ENCODE data around the gene CMSS1.

Gene CMSS1

DNA sequence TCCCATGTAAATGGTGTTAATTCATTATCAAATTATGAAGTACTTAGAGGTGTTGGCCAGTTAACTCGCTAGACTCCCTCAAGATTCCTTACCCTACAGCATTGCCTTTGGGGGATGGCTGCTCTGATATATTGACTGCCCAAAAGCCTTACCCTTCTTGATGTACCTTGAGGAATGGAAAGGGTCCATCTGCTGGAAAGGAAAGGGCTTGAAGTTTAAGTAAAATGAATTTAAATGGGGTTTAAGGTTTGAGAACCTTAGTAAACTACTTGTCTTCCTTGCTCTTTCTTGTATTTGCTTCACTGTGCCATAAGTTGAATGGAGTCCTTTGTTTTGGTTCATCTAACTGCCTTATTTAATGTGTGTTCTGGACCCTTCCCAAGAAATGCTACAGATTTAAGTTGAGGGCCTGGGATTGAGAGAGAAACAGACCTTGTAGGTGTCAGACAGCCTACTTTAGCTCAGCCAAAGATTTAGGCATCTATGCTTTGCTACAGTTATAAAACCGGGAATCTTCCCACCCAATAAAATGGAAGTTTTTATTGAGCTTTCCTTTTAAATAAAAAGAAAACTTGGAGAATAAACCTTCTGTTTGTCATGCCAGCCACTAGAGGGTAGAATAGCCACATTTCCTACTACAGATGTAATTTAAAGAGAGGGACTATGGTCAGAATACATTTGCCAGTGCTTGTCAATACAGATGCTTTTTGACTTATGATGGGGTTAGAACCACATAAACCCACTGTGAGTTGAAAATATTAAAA, 25.3 kb downstream of the CMSS1 start:
- Histone ChIP-seq H3K36me3 (ENCODE audit: control insufficient read depth, insufficient read depth, low read length) (no peaks in the 10 kb centered on the region), H3K27ac (peak overlapping the region; percentile 77), H3K9me3 (ENCODE audit: control insufficient read depth, low read length) (no peaks in the 10 kb centered on the region), H3K4me1 (peaks cover 22% of the 10 kb centered on the region), H3K27me3 (ENCODE audit: control insufficient read depth, insufficient read depth, low read length) (no peaks in the 10 kb centered on the region), H2AFZ (peak overlapping the region; percentile 80), H3K4me2 (ENCODE audit: low read length) (peak overlapping the region; percentile 28), H3K4me3 (ENCODE audit: low read depth, low read length) (no peak overlapping the region), H3K79me2 (no peaks in the 10 kb centered on the region), H3K9ac (no peak overlapping the region)
- TF ChIP-seq, protein P1, sequence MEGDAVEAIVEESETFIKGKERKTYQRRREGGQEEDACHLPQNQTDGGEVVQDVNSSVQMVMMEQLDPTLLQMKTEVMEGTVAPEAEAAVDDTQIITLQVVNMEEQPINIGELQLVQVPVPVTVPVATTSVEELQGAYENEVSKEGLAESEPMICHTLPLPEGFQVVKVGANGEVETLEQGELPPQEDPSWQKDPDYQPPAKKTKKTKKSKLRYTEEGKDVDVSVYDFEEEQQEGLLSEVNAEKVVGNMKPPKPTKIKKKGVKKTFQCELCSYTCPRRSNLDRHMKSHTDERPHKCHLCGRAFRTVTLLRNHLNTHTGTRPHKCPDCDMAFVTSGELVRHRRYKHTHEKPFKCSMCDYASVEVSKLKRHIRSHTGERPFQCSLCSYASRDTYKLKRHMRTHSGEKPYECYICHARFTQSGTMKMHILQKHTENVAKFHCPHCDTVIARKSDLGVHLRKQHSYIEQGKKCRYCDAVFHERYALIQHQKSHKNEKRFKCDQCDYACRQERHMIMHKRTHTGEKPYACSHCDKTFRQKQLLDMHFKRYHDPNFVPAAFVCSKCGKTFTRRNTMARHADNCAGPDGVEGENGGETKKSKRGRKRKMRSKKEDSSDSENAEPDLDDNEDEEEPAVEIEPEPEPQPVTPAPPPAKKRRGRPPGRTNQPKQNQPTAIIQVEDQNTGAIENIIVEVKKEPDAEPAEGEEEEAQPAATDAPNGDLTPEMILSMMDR (IDR thresholded peaks at IDR 0.05) = peak; percentile 82

DNA sequence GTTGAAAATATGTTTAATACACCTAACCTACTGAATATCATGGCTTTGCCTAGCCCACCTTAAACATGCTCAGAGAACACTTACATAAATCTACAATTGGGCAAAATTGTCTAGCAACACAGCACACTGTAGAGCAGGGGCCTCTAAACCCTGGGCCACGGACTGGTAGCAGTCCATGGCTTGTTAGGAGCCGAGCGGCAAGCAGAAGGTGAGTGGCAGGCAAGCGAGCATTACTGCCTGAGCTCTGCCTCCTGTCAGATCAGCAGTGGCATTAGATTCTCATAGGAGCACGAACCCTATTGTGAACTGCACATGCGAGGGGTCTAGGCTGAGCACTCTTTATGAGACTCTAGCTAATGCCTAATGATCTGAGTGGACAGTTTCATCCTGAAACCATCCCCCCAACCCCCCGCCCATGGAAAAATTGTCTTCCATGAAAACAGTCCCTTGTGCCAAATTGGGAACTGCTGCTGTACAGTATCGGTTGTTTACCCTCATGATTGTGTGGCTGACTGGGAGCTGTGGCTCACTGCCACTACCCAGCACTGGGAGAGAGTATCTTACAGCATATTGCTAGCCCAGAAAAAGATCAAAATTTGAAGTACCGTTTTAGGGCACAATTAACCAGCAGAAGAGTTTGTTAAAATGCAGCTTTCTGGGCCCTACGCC, 26.1 kb downstream of the CMSS1 start:
- Histone ChIP-seq H3K27ac (peak overlapping the region; percentile 77), H3K27me3 (ENCODE audit: control insufficient read depth, insufficient read depth, low read length) (no peaks in the 10 kb centered on the region), H3K4me1 (peaks cover 22% of the 10 kb centered on the region), H3K4me2 (ENCODE audit: low read length) (no peak overlapping the region), H3K79me2 (no peaks in the 10 kb centered on the region), H3K4me3 (ENCODE audit: low read depth, low read length) (no peak overlapping the region), H3K9ac (no peak overlapping the region), H3K36me3 (ENCODE audit: control insufficient read depth, insufficient read depth, low read length) (no peaks in the 10 kb centered on the region), H2AFZ (peak overlapping the region; percentile 80), H3K9me3 (ENCODE audit: control insufficient read depth, low read length) (no peaks in the 10 kb centered on the region)
- TF ChIP-seq, protein P1 (IDR thresholded peaks at IDR 0.05) = no peak

DNA sequence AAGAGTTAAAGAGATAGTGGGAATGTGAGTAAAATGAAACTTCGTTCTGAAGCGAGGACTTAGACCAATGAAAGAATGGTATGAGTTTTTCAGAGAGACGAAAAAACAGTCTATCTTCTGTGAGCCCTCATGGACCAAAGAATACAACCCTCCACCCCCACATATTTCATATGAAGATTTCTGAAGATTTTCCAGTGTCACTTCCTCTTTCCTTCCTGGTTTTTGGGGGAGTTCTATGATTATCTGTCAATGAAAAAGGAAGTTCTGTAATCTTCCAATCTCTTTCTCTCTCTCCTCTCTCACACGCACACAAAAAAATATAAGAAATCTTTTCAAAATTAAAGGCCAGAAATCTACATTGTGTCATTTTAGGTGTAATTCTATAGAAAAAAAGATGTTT, 27.7 kb downstream of the CMSS1 start:
- Histone ChIP-seq H3K36me3 (ENCODE audit: control insufficient read depth, insufficient read depth, low read length) (no peaks in the 10 kb centered on the region), H3K4me3 (ENCODE audit: low read depth, low read length) (no peak overlapping the region), H3K9ac (no peak overlapping the region), H3K27me3 (ENCODE audit: control insufficient read depth, insufficient read depth, low read length) (no peaks in the 10 kb centered on the region), H2AFZ (no peak overlapping the region), H3K27ac (peak overlapping the region; percentile 55), H3K4me2 (ENCODE audit: low read length) (no peak overlapping the region), H3K79me2 (peaks cover 5% of the 10 kb centered on the region), H3K9me3 (ENCODE audit: control insufficient read depth, low read length) (no peaks in the 10 kb centered on the region), H3K4me1 (peaks cover 22% of the 10 kb centered on the region)
- TF ChIP-seq, protein P1 (IDR thresholded peaks at IDR 0.05) = no peak

DNA sequence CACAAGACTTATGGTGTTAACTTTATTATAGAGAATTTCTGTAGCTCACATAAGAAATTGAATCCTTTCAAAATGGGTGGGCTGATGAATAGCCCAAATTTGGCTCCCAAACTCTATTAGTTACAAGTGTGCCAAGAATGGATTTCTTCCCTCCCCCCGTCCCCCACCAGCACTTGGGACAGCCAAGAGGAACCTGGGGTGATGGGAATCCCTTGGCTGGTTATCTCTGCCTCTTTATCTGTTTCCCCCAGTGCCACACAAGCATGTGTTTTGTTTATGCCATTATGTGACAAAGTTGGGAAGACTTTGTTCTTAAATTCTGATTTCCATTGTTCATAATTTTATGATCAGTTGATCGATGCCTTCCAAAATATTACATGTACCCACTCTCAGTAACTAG, 28.3 kb downstream of the CMSS1 start:
- Histone ChIP-seq H3K27me3 (ENCODE audit: control insufficient read depth, insufficient read depth, low read length) (no peaks in the 10 kb centered on the region), H3K9ac (no peak overlapping the region), H3K4me2 (ENCODE audit: low read length) (no peak overlapping the region), H3K36me3 (ENCODE audit: control insufficient read depth, insufficient read depth, low read length) (no peaks in the 10 kb centered on the region), H2AFZ (no peak overlapping the region), H3K4me1 (peaks cover 22% of the 10 kb centered on the region), H3K27ac (peak overlapping the region; percentile 55), H3K4me3 (ENCODE audit: low read depth, low read length) (no peak overlapping the region), H3K9me3 (ENCODE audit: control insufficient read depth, low read length) (no peaks in the 10 kb centered on the region), H3K79me2 (peaks cover 5% of the 10 kb centered on the region)
- TF ChIP-seq, protein P1 (IDR thresholded peaks at IDR 0.05) = no peak
